SK-N-SH treated with all-trans-retinoic acid at 6 μM for 48 hours (cell line): Measurements from ENCODE around the gene KRT73.

ENCODE experiments used
- ATAC-seq: fragments of 200-7000 bp; cut with Tn5 transposase; 3 replicates; pipeline ENCODE4 v1.9.1; 2020; ENCODE audit warnings: mild to moderate bottlenecking, moderate library complexity
- ARNTL ChIP-seq: fragments of 450-650 bp; formaldehyde crosslinking; IDR thresholded peaks from 2 replicates; pipeline ENCODE4 v1.5.0; 2020; ENCODE audit warnings: low read depth, mild to moderate bottlenecking, moderate library complexity, borderline replicate concordance
- BACH2 ChIP-seq: fragments of 250-450 bp; sonication (Bioruptor Pico); IDR thresholded peaks from 2 replicates; pipeline ENCODE4 v1.9.0; 2021; ENCODE audit warnings: mild to moderate bottlenecking, borderline replicate concordance
- CSDC2 ChIP-seq: fragments of 250-450 bp; sonication (Bioruptor Pico); IDR thresholded peaks from 2 replicates; pipeline ENCODE4 v1.5.0; 2020; ENCODE audit warnings: mild to moderate bottlenecking, moderate library complexity
- ESRRG ChIP-seq: fragments of 250-450 bp; sonication (Bioruptor Pico); IDR thresholded peaks from 2 replicates; pipeline ENCODE4 v1.6.1; 2021; ENCODE audit warnings: mild to moderate bottlenecking
- GLIS3 ChIP-seq: fragments of 250-450 bp; sonication (Bioruptor Pico); IDR thresholded peaks from 2 replicates; pipeline ENCODE4 v1.5.0; 2020; ENCODE audit warnings: mild to moderate bottlenecking, moderate library complexity
- ISL1 ChIP-seq: fragments of 250-450 bp; sonication (Bioruptor Pico); IDR thresholded peaks from 2 replicates; pipeline ENCODE4 v2.1.2; 2022; ENCODE audit warnings: mild to moderate bottlenecking, moderate library complexity
- OSR1 ChIP-seq: fragments of 250-450 bp; sonication (Bioruptor Pico); IDR thresholded peaks from 2 replicates; pipeline ENCODE4 v1.8.0; 2022; ENCODE audit warnings: moderate library complexity, mild to moderate bottlenecking, inconsistent platforms
- PPARA ChIP-seq: fragments of 250-450 bp; sonication (Bioruptor Pico); IDR thresholded peaks from 2 replicates; pipeline ENCODE4 v1.5.0; 2020; ENCODE audit warnings: mild to moderate bottlenecking, borderline replicate concordance
- RARB ChIP-seq: fragments of 250-450 bp; sonication (Bioruptor Pico); IDR thresholded peaks from 2 replicates; pipeline ENCODE4 v1.8.0; 2021; ENCODE audit warnings: mild to moderate bottlenecking, moderate library complexity
- SNAI2 ChIP-seq: fragments of 250-450 bp; sonication (Bioruptor Pico); IDR thresholded peaks from 2 replicates; pipeline ENCODE4 v1.5.0; 2020; ENCODE audit warnings: mild to moderate bottlenecking, moderate library complexity
- TCF4 ChIP-seq: fragments of 250-450 bp; sonication (Bioruptor Pico); IDR thresholded peaks from 2 replicates; pipeline ENCODE4 v1.8.0; 2021; ENCODE audit warnings: mild to moderate bottlenecking, moderate library complexity, borderline replicate concordance
- TOX ChIP-seq: fragments of 250-450 bp; sonication (Bioruptor Pico); IDR thresholded peaks from 2 replicates; pipeline ENCODE4 v1.8.0; 2021; ENCODE audit warnings: mild to moderate bottlenecking, moderate library complexity, borderline replicate concordance
- ZC3H10 ChIP-seq: fragments of 250-450 bp; sonication (Bioruptor Pico); IDR thresholded peaks from 2 replicates; pipeline ENCODE4 v1.5.1; 2021; ENCODE audit warnings: mild to moderate bottlenecking, moderate library complexity
- ZFP3 ChIP-seq: fragments of 250-450 bp; sonication (Bioruptor Pico); IDR thresholded peaks from 2 replicates; pipeline ENCODE4 v1.5.0; 2020; ENCODE audit warnings: mild to moderate bottlenecking, moderate library complexity
- ZFP30 ChIP-seq: fragments of 450-650 bp; formaldehyde crosslinking; IDR thresholded peaks from 2 replicates; pipeline ENCODE4 v1.5.0; 2022; ENCODE audit warnings: mild to moderate bottlenecking, moderate library complexity
- ZNF565 ChIP-seq: fragments of 450-650 bp; formaldehyde crosslinking; conservative IDR thresholded peaks from 2 replicates; pipeline ENCODE4 v1.5.0; 2020; ENCODE audit warnings: low read depth, mild to moderate bottlenecking, moderate library complexity
- ZNF70 ChIP-seq: fragments of 450-650 bp; formaldehyde crosslinking; IDR thresholded peaks from 2 replicates; pipeline ENCODE4 v1.5.0; 2020; ENCODE audit warnings: mild to moderate bottlenecking, moderate library complexity
- ZNF8 ChIP-seq: fragments of 450-650 bp; formaldehyde crosslinking; IDR thresholded peaks from 2 replicates; pipeline ENCODE4 v1.5.0; 2020; ENCODE audit warnings: mild to moderate bottlenecking, moderate library complexity
- TF ChIP-seq, protein P1 (sequence below): fragments of 250-450 bp; sonication (Bioruptor Pico); IDR thresholded peaks from 2 replicates; pipeline ENCODE4 v1.5.0; 2020; ENCODE audit warnings: mild to moderate bottlenecking, moderate library complexity
- TF ChIP-seq, protein P2 (sequence below): fragments of 250-450 bp; sonication (Bioruptor Pico); IDR thresholded peaks from 2 replicates; pipeline ENCODE4 v1.5.1; 2021; ENCODE audit warnings: mild to moderate bottlenecking, moderate library complexity
- TF ChIP-seq, protein P3 (sequence below): fragments of 250-450 bp; sonication (Bioruptor Pico); IDR thresholded peaks from 2 replicates; pipeline ENCODE4 v1.8.0; 2020; ENCODE audit warnings: mild to moderate bottlenecking, moderate library complexity, borderline replicate concordance
- TF ChIP-seq, protein P4 (sequence below): fragments of 250-450 bp; sonication (Bioruptor Pico); IDR thresholded peaks from 2 replicates; pipeline ENCODE4 v1.5.1; 2020; ENCODE audit warnings: low read depth, mild to moderate bottlenecking, moderate library complexity
- TF ChIP-seq, protein P5 (sequence below): fragments of 250-450 bp; sonication (Bioruptor Pico); IDR thresholded peaks from 2 replicates; pipeline ENCODE4 v1.8.0; 2021; ENCODE audit warnings: low read depth, mild to moderate bottlenecking, moderate library complexity, borderline replicate concordance

KRT73 gene

DNA sequence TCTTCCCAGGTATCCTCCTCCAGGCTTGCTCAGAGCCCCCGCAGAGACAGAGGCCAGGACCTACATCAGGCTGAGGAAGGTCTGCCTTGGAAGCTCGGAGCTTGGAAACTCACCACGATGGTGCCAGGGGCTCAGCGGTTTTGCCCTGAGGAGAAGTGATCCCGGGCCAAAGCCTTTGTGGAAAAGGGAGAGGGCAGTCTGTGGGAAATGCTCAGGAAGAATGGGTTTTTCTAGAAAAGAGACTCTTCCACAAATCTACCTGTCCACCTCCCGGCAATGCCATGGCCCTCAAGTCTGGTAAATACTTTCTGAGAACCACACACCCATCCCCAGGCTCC, 25.7 kb upstream of the KRT73 start:
- ATAC-seq: no peak
- TF ChIP-seq, protein P1, sequence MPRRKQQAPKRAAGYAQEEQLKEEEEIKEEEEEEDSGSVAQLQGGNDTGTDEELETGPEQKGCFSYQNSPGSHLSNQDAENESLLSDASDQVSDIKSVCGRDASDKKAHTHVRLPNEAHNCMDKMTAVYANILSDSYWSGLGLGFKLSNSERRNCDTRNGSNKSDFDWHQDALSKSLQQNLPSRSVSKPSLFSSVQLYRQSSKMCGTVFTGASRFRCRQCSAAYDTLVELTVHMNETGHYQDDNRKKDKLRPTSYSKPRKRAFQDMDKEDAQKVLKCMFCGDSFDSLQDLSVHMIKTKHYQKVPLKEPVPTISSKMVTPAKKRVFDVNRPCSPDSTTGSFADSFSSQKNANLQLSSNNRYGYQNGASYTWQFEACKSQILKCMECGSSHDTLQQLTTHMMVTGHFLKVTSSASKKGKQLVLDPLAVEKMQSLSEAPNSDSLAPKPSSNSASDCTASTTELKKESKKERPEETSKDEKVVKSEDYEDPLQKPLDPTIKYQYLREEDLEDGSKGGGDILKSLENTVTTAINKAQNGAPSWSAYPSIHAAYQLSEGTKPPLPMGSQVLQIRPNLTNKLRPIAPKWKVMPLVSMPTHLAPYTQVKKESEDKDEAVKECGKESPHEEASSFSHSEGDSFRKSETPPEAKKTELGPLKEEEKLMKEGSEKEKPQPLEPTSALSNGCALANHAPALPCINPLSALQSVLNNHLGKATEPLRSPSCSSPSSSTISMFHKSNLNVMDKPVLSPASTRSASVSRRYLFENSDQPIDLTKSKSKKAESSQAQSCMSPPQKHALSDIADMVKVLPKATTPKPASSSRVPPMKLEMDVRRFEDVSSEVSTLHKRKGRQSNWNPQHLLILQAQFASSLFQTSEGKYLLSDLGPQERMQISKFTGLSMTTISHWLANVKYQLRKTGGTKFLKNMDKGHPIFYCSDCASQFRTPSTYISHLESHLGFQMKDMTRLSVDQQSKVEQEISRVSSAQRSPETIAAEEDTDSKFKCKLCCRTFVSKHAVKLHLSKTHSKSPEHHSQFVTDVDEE (CRISPR knock-in tag): no peak
- no peak for TF ChIP-seq ZNF8
- TF ChIP-seq ZFP3: no peak
- TF ChIP-seq TOX: no peak
- TF ChIP-seq ZC3H10 (CRISPR knock-in tag): no peak
- no peak for TF ChIP-seq PPARA (CRISPR knock-in tag)
- TF ChIP-seq, protein P2, sequence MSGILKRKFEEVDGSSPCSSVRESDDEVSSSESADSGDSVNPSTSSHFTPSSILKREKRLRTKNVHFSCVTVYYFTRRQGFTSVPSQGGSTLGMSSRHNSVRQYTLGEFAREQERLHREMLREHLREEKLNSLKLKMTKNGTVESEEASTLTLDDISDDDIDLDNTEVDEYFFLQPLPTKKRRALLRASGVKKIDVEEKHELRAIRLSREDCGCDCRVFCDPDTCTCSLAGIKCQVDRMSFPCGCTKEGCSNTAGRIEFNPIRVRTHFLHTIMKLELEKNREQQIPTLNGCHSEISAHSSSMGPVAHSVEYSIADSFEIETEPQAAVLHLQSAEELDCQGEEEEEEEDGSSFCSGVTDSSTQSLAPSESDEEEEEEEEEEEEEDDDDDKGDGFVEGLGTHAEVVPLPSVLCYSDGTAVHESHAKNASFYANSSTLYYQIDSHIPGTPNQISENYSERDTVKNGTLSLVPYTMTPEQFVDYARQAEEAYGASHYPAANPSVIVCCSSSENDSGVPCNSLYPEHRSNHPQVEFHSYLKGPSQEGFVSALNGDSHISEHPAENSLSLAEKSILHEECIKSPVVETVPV (CRISPR knock-in tag): no peak
- TF ChIP-seq TCF4: no peak
- no peak for TF ChIP-seq ZFP30 (CRISPR knock-in tag)
- no peak for TF ChIP-seq ESRRG (CRISPR knock-in tag)
- TF ChIP-seq ARNTL: no peak
- TF ChIP-seq, protein P3, sequence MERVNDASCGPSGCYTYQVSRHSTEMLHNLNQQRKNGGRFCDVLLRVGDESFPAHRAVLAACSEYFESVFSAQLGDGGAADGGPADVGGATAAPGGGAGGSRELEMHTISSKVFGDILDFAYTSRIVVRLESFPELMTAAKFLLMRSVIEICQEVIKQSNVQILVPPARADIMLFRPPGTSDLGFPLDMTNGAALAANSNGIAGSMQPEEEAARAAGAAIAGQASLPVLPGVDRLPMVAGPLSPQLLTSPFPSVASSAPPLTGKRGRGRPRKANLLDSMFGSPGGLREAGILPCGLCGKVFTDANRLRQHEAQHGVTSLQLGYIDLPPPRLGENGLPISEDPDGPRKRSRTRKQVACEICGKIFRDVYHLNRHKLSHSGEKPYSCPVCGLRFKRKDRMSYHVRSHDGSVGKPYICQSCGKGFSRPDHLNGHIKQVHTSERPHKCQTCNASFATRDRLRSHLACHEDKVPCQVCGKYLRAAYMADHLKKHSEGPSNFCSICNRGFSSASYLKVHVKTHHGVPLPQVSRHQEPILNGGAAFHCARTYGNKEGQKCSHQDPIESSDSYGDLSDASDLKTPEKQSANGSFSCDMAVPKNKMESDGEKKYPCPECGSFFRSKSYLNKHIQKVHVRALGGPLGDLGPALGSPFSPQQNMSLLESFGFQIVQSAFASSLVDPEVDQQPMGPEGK (CRISPR knock-in tag): no peak
- no peak for TF ChIP-seq GLIS3 (CRISPR knock-in tag)
- no peak for TF ChIP-seq BACH2 (CRISPR knock-in tag)
- TF ChIP-seq ZNF70 (CRISPR knock-in tag): no peak
- no peak for TF ChIP-seq CSDC2 (CRISPR knock-in tag)
- no peak for TF ChIP-seq RARB (CRISPR knock-in tag)
- no peak for TF ChIP-seq SNAI2
- no peak for TF ChIP-seq ZNF565 (CRISPR knock-in tag)

DNA sequence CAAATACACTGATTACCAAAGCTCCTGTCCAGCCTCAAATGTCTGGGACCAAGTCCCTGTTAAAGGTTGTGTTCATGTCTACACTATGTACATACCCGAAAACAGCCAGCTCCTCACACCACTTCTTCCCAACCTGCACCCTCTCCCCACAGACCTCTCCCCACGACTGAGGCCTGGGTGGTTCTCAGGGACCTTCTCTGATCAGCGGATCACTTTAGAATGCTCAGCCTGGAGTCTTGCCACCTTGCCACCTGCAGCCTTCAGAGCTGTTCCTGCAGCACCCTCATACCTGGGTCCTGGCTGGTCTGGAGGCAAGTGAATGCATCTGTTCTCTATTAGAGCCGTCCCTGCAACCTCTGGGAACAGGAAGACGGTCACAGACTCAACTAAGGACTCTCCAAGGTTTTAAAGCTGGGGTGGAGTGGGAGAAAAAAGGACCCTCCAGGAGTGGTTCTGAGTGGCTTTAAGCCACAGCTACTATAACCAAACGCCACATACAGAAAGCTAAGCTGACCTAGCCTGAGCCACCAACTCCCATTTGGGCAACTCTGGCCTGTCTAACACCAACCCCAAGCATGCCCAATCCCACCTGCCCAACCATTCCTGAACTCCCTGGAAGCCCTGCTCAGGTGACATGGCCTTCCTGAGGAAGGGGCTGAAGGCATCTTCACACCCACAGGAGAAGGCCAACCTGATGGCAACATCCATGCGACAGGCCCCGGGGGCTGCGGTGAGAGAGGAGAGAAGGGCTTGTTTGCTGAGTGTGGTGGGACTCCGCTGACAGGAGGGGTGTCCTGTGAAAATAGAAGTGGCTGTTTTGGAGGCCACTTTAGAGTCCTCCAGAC, 25.1 kb upstream of the KRT73 start:
- ATAC-seq: no peak
- TF ChIP-seq ISL1 (CRISPR knock-in tag) (no peak), ZNF70 (CRISPR knock-in tag) (no peak), ESRRG (CRISPR knock-in tag) (no peak), ARNTL (no peak), ZFP30 (CRISPR knock-in tag) (no peak)
- TF ChIP-seq, protein P4, sequence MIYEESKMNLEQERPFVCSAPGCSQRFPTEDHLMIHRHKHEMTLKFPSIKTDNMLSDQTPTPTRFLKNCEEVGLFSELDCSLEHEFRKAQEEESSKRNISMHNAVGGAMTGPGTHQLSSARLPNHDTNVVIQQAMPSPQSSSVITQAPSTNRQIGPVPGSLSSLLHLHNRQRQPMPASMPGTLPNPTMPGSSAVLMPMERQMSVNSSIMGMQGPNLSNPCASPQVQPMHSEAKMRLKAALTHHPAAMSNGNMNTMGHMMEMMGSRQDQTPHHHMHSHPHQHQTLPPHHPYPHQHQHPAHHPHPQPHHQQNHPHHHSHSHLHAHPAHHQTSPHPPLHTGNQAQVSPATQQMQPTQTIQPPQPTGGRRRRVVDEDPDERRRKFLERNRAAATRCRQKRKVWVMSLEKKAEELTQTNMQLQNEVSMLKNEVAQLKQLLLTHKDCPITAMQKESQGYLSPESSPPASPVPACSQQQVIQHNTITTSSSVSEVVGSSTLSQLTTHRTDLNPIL (CRISPR knock-in tag): no peak

DNA sequence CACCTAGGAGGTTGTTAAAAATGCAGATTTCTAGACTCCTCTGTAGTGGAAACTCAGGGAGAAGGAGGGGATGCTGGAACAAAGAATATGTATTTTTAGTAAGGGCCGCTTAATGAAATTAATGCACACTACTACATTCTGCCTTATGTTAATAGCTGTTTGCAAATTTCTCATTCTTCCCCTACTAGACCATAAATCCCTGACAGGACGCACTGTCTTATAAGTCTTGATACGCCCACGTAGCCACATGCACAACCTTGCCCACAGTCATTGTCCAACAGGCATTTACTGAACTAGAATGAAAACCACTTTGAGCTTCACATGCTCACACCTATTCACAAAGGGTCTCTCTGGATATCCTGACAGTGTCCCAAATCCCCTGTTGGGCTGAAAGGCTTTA, 23.1 kb upstream of the KRT73 start:
- no peak for ATAC-seq
- TF ChIP-seq SNAI2 (no peak), ZNF8 (no peak), ZFP30 (CRISPR knock-in tag) (no peak), BACH2 (CRISPR knock-in tag) (no peak), RARB (CRISPR knock-in tag) (no peak), OSR1 (no peak), ZC3H10 (CRISPR knock-in tag) (no peak), ARNTL (no peak), TOX (no peak)
- TF ChIP-seq, protein P3 (CRISPR knock-in tag): no peak
- TF ChIP-seq, protein P2 (CRISPR knock-in tag): no peak
- TF ChIP-seq, protein P5, sequence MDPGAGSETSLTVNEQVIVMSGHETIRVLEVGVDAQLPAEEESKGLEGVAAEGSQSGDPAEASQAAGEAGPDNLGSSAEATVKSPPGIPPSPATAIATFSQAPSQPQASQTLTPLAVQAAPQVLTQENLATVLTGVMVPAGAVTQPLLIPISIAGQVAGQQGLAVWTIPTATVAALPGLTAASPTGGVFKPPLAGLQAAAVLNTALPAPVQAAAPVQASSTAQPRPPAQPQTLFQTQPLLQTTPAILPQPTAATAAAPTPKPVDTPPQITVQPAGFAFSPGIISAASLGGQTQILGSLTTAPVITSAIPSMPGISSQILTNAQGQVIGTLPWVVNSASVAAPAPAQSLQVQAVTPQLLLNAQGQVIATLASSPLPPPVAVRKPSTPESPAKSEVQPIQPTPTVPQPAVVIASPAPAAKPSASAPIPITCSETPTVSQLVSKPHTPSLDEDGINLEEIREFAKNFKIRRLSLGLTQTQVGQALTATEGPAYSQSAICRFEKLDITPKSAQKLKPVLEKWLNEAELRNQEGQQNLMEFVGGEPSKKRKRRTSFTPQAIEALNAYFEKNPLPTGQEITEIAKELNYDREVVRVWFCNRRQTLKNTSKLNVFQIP: no peak
